WTC11 (cell line): ENCODE results near the gene METTL6. TPM values are rescaled to one million over a fixed set of nuclear protein-coding genes. Genes with fewer than 3 reads are reported as not detected.
"Not testable (repeated sequence)": the region's sequence is repeated elsewhere in the genome, so short reads cannot be mapped to it uniquely, and the experiment has no call there.

ENCODE experiments used
- ATAC-seq: fragments of 200-7000 bp; cut with Tn5 transposase; 2 replicates; pipeline ENCODE4 v1.10.0; 2021; ENCODE audit warnings: mild to moderate bottlenecking, moderate library complexity
- CTCF ChIA-PET: fragments of 300-600 bp; sonication (Branson Sonifier 250); formaldehyde crosslinking; loops from one replicate; lab custom pipeline; 2021; ENCODE audit warnings: antibody characterized with exemption; lab: Charles Lee
- POLR2A ChIA-PET: fragments of 350-600 bp; sonication (Branson Sonifier 250); formaldehyde crosslinking; loops from one replicate; lab custom pipeline; 2021; ENCODE audit warnings: antibody characterized with exemption; lab: Charles Lee
- DNase-seq: peaks from one replicate; pipeline ENCODE4 v3.0.0; 2021; ENCODE audit warnings: low spot score
- H3K27ac Mint-ChIP-seq: 2 replicates; pipeline ENCODE4 v1.8.0; 2021; ENCODE audit warnings: mixed read lengths
- H3K27me3 Mint-ChIP-seq: 2 replicates; pipeline ENCODE4 v1.8.0; 2021; ENCODE audit warnings: low read depth, mild to moderate bottlenecking, moderate library complexity, mixed read lengths
- H3K36me3 Mint-ChIP-seq: 2 replicates; pipeline ENCODE4 v1.8.0; 2021; ENCODE audit warnings: mixed read lengths
- H3K4me1 Mint-ChIP-seq: 2 replicates; pipeline ENCODE4 v1.8.0; 2022; ENCODE audit warnings: mixed read lengths
- H3K4me3 Mint-ChIP-seq: 2 replicates; pipeline ENCODE4 v1.8.0; 2021; ENCODE audit warnings: mild to moderate bottlenecking, moderate library complexity, mixed read lengths
- H3K9me3 Mint-ChIP-seq: 2 replicates; pipeline ENCODE4 v1.8.0; 2021; ENCODE audit warnings: mixed read lengths
- CREM ChIP-seq: sonication (generic); formaldehyde crosslinking; IDR thresholded peaks from 2 replicates; pipeline ENCODE4 v1.8.1; 2022; ENCODE audit warnings: mild to moderate bottlenecking, missing genetic modification reagents, moderate library complexity
- FOXJ3 ChIP-seq: sonication (generic); formaldehyde crosslinking; IDR thresholded peaks from 2 replicates; pipeline ENCODE4 v1.9.0; 2021; ENCODE audit warnings: missing genetic modification reagents, mild to moderate bottlenecking, borderline replicate concordance
- GRHL2 ChIP-seq: fragments of 250-450 bp; sonication (Bioruptor Pico); IDR thresholded peaks from 2 replicates; pipeline ENCODE4 v1.8.0; 2022; ENCODE audit warnings: mild to moderate bottlenecking, moderate library complexity; ENCODE audit not compliant: insufficient replicate concordance, severe bottlenecking
- HMGA2 ChIP-seq: fragments of 250-450 bp; sonication (Bioruptor Pico); IDR thresholded peaks from 2 replicates; pipeline ENCODE4 v1.4.0; 2021; ENCODE audit warnings: mild to moderate bottlenecking, moderate library complexity
- IRF2 ChIP-seq: sonication (generic); formaldehyde crosslinking; IDR thresholded peaks from 2 replicates; pipeline ENCODE4 v1.8.0; 2022; ENCODE audit warnings: low read depth, missing genetic modification reagents, borderline replicate concordance
- RORB ChIP-seq: fragments of 250-450 bp; sonication (Bioruptor Pico); IDR thresholded peaks from 2 replicates; pipeline ENCODE4 v1.9.0; 2021; ENCODE audit warnings: mild to moderate bottlenecking
- SMAD4 ChIP-seq: sonication (generic); formaldehyde crosslinking; IDR thresholded peaks from 2 replicates; pipeline ENCODE4 v1.8.0; 2022; ENCODE audit warnings: mild to moderate bottlenecking, missing genetic modification reagents
- ZNF138 ChIP-seq: sonication (generic); formaldehyde crosslinking; conservative IDR thresholded peaks from 2 replicates; pipeline ENCODE4 v1.8.1; 2022; ENCODE audit warnings: mild to moderate bottlenecking, moderate library complexity, missing genetic modification reagents
- ZNF317 ChIP-seq: sonication (generic); formaldehyde crosslinking; IDR thresholded peaks from 2 replicates; pipeline ENCODE4 v1.8.1; 2023; ENCODE audit warnings: low read depth, mild to moderate bottlenecking, moderate library complexity, missing genetic modification reagents, borderline replicate concordance
- ZNF423 ChIP-seq: fragments of 250-450 bp; sonication (Bioruptor Pico); IDR thresholded peaks from 2 replicates; pipeline ENCODE4 v2.1.2; 2022; ENCODE audit warnings: mild to moderate bottlenecking, moderate library complexity
- total RNA-seq: library from RNA; stranded (reverse); gene quantifications from 3 replicates; pipeline ENCODE4 v1.2.3, GENCODE V29; 2021
- TF ChIP-seq, protein P1 (sequence below): sonication (generic); formaldehyde crosslinking; IDR thresholded peaks from 2 replicates; pipeline ENCODE4 v1.8.1; 2023; ENCODE audit warnings: mild to moderate bottlenecking, missing genetic modification reagents, moderate library complexity
- TF ChIP-seq, protein P2 (sequence below): sonication (generic); formaldehyde crosslinking; IDR thresholded peaks from 2 replicates; pipeline ENCODE4 v1.8.0; 2022; ENCODE audit warnings: mild to moderate bottlenecking, missing genetic modification reagents
- TF ChIP-seq, protein P3 (sequence below): sonication (generic); formaldehyde crosslinking; IDR thresholded peaks from 2 replicates; pipeline ENCODE4 v1.8.0; 2022; ENCODE audit warnings: mild to moderate bottlenecking, missing genetic modification reagents
- TF ChIP-seq, protein P4 (sequence below): sonication (generic); formaldehyde crosslinking; conservative IDR thresholded peaks from 2 replicates; pipeline ENCODE4 v1.8.1; 2023; ENCODE audit warnings: mild to moderate bottlenecking, low read depth, missing genetic modification reagents, moderate library complexity
- TF ChIP-seq, protein P5 (sequence below): sonication (generic); formaldehyde crosslinking; IDR thresholded peaks from 2 replicates; pipeline ENCODE4 v1.8.1; 2022; ENCODE audit warnings: mild to moderate bottlenecking, moderate library complexity, missing genetic modification reagents
- TF ChIP-seq, protein P6 (sequence below): sonication (generic); formaldehyde crosslinking; IDR thresholded peaks from 2 replicates; pipeline ENCODE4 v1.8.1; 2022; ENCODE audit warnings: mild to moderate bottlenecking, missing genetic modification reagents, moderate library complexity, borderline replicate concordance

The METTL6 gene
- total RNA-seq, 1 experiment from 2014 or later = 13.7 TPM

DNA sequence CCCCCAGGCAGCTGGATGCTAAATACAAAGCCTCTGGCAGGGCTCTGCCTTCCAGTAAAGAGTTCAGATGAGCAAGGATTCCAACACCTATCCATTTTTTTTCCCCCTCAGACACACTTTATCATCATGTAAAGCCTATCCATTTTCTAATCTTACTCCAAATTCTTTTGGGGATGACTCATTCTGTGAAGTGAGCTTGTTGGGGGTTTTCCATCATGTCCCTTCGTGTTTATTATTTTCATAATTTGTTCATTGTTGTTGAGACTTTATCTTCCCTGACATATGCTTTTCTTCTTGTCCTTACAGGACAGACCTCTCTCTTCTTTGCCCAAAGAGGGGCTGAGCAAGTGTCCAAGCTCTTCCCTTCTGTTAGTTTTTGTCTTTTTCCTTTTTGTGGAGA is 60.3 kb downstream of the METTL6 start:
- Mint-ChIP-seq H3K4me1 (peaks cover 4% of the 10 kb centered on the region), H3K27ac (no peak overlapping the region), H3K4me3 (no peak overlapping the region), H3K36me3 (no peaks in the 10 kb centered on the region), H3K9me3 (peaks cover 9% of the 10 kb centered on the region), H3K27me3 (peaks cover 4% of the 10 kb centered on the region; the same call in 1 of the 2 replicates)
- no peak for DNase-seq
- TF ChIP-seq, protein P1, sequence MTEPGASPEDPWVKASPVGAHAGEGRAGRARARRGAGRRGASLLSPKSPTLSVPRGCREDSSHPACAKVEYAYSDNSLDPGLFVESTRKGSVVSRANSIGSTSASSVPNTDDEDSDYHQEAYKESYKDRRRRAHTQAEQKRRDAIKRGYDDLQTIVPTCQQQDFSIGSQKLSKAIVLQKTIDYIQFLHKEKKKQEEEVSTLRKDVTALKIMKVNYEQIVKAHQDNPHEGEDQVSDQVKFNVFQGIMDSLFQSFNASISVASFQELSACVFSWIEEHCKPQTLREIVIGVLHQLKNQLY (CRISPR knock-in tag) = no peak
- TF ChIP-seq, protein P2, sequence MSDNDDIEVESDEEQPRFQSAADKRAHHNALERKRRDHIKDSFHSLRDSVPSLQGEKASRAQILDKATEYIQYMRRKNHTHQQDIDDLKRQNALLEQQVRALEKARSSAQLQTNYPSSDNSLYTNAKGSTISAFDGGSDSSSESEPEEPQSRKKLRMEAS = no peak
- TF ChIP-seq, protein P3, sequence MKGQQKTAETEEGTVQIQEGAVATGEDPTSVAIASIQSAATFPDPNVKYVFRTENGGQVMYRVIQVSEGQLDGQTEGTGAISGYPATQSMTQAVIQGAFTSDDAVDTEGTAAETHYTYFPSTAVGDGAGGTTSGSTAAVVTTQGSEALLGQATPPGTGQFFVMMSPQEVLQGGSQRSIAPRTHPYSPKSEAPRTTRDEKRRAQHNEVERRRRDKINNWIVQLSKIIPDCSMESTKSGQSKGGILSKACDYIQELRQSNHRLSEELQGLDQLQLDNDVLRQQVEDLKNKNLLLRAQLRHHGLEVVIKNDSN = no peak
- TF ChIP-seq GRHL2 (CRISPR knock-in tag) (no peak), RORB (CRISPR knock-in tag) (no peak), SMAD4 (no peak), ZNF317 (CRISPR knock-in tag) (no peak), CREM (no peak), ZNF423 (no peak), ZNF138 (CRISPR knock-in tag) (no peak), IRF2 (CRISPR knock-in tag) (no peak), FOXJ3 (CRISPR knock-in tag) (no peak), HMGA2 (CRISPR knock-in tag) (no peak)
- TF ChIP-seq, protein P4, sequence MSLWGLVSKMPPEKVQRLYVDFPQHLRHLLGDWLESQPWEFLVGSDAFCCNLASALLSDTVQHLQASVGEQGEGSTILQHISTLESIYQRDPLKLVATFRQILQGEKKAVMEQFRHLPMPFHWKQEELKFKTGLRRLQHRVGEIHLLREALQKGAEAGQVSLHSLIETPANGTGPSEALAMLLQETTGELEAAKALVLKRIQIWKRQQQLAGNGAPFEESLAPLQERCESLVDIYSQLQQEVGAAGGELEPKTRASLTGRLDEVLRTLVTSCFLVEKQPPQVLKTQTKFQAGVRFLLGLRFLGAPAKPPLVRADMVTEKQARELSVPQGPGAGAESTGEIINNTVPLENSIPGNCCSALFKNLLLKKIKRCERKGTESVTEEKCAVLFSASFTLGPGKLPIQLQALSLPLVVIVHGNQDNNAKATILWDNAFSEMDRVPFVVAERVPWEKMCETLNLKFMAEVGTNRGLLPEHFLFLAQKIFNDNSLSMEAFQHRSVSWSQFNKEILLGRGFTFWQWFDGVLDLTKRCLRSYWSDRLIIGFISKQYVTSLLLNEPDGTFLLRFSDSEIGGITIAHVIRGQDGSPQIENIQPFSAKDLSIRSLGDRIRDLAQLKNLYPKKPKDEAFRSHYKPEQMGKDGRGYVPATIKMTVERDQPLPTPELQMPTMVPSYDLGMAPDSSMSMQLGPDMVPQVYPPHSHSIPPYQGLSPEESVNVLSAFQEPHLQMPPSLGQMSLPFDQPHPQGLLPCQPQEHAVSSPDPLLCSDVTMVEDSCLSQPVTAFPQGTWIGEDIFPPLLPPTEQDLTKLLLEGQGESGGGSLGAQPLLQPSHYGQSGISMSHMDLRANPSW (CRISPR knock-in tag) = no peak
- TF ChIP-seq, protein P5, sequence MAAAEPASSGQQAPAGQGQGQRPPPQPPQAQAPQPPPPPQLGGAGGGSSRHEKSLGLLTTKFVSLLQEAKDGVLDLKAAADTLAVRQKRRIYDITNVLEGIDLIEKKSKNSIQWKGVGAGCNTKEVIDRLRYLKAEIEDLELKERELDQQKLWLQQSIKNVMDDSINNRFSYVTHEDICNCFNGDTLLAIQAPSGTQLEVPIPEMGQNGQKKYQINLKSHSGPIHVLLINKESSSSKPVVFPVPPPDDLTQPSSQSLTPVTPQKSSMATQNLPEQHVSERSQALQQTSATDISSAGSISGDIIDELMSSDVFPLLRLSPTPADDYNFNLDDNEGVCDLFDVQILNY = no peak
- TF ChIP-seq, protein P6, sequence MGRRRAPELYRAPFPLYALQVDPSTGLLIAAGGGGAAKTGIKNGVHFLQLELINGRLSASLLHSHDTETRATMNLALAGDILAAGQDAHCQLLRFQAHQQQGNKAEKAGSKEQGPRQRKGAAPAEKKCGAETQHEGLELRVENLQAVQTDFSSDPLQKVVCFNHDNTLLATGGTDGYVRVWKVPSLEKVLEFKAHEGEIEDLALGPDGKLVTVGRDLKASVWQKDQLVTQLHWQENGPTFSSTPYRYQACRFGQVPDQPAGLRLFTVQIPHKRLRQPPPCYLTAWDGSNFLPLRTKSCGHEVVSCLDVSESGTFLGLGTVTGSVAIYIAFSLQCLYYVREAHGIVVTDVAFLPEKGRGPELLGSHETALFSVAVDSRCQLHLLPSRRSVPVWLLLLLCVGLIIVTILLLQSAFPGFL (CRISPR knock-in tag) = no peak
- ChIA-PET CTCF (interaction anchor here (0.6 to 1.1 kb wide), 3 partner anchors 14 to 99 kb away, joined by 3 to 4 read pairs (median 4); partner anchors contain the start of gene SH3BP5), POLR2A (no interaction called here)
- no peak for ATAC-seq

DNA sequence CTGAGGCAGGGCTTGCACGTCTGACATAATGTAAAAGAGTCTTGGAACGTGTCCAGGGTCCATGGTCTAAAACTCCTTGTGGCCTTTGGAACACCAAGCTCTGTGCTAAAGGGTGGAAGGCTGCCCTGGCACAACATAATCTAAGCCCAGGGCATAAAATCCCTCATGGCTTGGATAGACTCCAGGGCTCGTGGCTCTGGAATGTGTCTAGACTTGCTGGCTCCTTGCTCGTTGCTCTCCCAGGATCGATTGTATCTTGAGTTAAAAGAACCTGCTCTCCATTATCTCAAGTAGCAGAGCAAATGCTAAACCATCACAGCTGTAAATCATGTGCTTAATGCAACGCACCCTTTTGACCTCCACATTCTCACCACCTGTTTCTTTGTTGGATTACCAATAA is 63.3 kb downstream of the METTL6 start:
- H3K27ac Mint-ChIP-seq, H3K9me3 Mint-ChIP-seq, H3K27me3 Mint-ChIP-seq, POLR2A ChIA-PET, DNase-seq, H3K36me3 Mint-ChIP-seq, H3K4me3 Mint-ChIP-seq, ATAC-seq: not testable (repeated sequence)
- H3K4me1 Mint-ChIP-seq = peaks cover 18% of the 10 kb centered on the region
- CTCF ChIA-PET = interaction anchor here (1.0 kb wide), 1 partner anchor 96 kb away, joined by 3 read pairs; no protein-coding TSS in a partner anchor
